K562 (cell line): ENCODE data around the gene SHC1. TPM values are rescaled to one million over a fixed set of nuclear protein-coding genes. Genes with fewer than 3 reads are reported as not detected.

Experiments used
- BACH1 ChIP-seq: fragments of 200-800 bp; sonication (Bioruptor generic); IDR thresholded peaks from 2 replicates; pipeline ENCODE4 v1.6.1; 2016; ENCODE audit warnings: missing genetic modification characterization, missing compliant biosample characterization
- BMI1 ChIP-seq: fragments of 150-350 bp; IDR thresholded peaks from 2 replicates; pipeline ENCODE4 v1.6.1; 2014; ENCODE audit warnings: low read length
- E2F1 ChIP-seq: sonication (generic); formaldehyde crosslinking; IDR thresholded peaks from 2 replicates; pipeline ENCODE4 v1.8.1; 2023; ENCODE audit warnings: mild to moderate bottlenecking, missing genetic modification reagents, moderate library complexity
- EGR1 ChIP-seq: fragments of 450-650 bp; conservative IDR thresholded peaks from 2 replicates; pipeline ENCODE4 v1.6.1; 2017; ENCODE audit warnings: mild to moderate bottlenecking
- ILK ChIP-seq: fragments of 450-650 bp; IDR thresholded peaks from 2 replicates; pipeline ENCODE4 v1.6.1; 2016; ENCODE audit warnings: missing genetic modification characterization, low read depth, mild to moderate bottlenecking, missing compliant biosample characterization, moderate library complexity, borderline replicate concordance
- JUN ChIP-seq, 2 experiments: sonication (generic) in 1 of 2; formaldehyde crosslinking in 1 of 2; IDR thresholded peaks; 2 replicates each; pipeline versions ENCODE4 v1.6.1 to v1.8.0; 2012 to 2022; ENCODE audit warnings: borderline replicate concordance in 2 of 2, mild to moderate bottlenecking in 2 of 2, improper control_type of control experiment in 1 of 2, low read depth in 1 of 2, low read length in 1 of 2, missing genetic modification reagents in 1 of 2
- KHSRP ChIP-seq: fragments of 450-650 bp; IDR thresholded peaks from 2 replicates; pipeline ENCODE4 v1.6.1; 2017
- NBN ChIP-seq: fragments of 450-650 bp; IDR thresholded peaks from 2 replicates; pipeline ENCODE4 v1.6.1; 2016; ENCODE audit warnings: low read depth, mild to moderate bottlenecking
- PATZ1 ChIP-seq: fragments of 250-450 bp; sonication (Bioruptor Pico); IDR thresholded peaks from 2 replicates; pipeline ENCODE4 v1.5.0; 2020; ENCODE audit warnings: mild to moderate bottlenecking, borderline replicate concordance
- PHB2 ChIP-seq: fragments of 450-650 bp; IDR thresholded peaks from 2 replicates; pipeline ENCODE4 v1.6.1; 2017; ENCODE audit warnings: low read depth
- PRMT5 ChIP-seq: sonication (generic); formaldehyde crosslinking; IDR thresholded peaks from 2 replicates; pipeline ENCODE4 v1.5.0; 2020; ENCODE audit warnings: missing genetic modification reagents
- RUNX1 ChIP-seq: sonication (generic); IDR thresholded peaks from 2 replicates; pipeline ENCODE4 v1.6.1; 2016; ENCODE audit warnings: antibody characterized with exemption, low read depth
- SP2 ChIP-seq: IDR thresholded peaks from 2 replicates; pipeline ENCODE4 v1.6.1; 2011; ENCODE audit warnings: mild to moderate bottlenecking, low read depth, low read length, moderate library complexity; ENCODE audit not compliant: poor library complexity, severe bottlenecking; ENCODE audit errors: extremely low read depth
- TFE3 ChIP-seq: fragments of 450-650 bp; formaldehyde crosslinking; IDR thresholded peaks from 2 replicates; pipeline ENCODE4 v1.4.0; 2020; ENCODE audit warnings: mild to moderate bottlenecking, mixed read lengths
- THRB ChIP-seq: fragments of 450-650 bp; formaldehyde crosslinking; conservative IDR thresholded peaks from 2 replicates; pipeline ENCODE4 v1.4.0; 2022; ENCODE audit warnings: mild to moderate bottlenecking, missing genetic modification characterization
- ZBTB34 ChIP-seq: fragments of 250-450 bp; sonication (Bioruptor Pico); IDR thresholded peaks from 2 replicates; pipeline ENCODE4 v1.8.0; 2021; ENCODE audit warnings: mild to moderate bottlenecking, moderate library complexity
- ZNF644 ChIP-seq: fragments of 200-800 bp; sonication (Bioruptor generic); IDR thresholded peaks from 2 replicates; pipeline ENCODE4 v1.6.1; 2016; ENCODE audit warnings: low read depth, missing genetic modification characterization, missing compliant biosample characterization
- ZZZ3 ChIP-seq: fragments of 450-650 bp; IDR thresholded peaks from 2 replicates; pipeline ENCODE4 v1.6.1; 2016; ENCODE audit warnings: antibody characterized with exemption, mild to moderate bottlenecking, moderate library complexity
- polyA plus RNA-seq, 8 experiments: library from polyadenylated mRNA; depleted of rRNA in 4 of 8; stranded (reverse) in 5 of 8; unstranded in 3 of 8; fragments of >200 nt; fragmentation: Nextera tagmentation in 2 of 8; fragmentation: Illumina TruSeq in 1 of 8; extraction: Ambion mirVana in 2 of 8; extraction: Trizol in 1 of 8; gene quantifications; 2 replicates each; pipeline versions ENCODE4 v1.2.1 to v1.2.3, GENCODE V29; 2011 to 2014; ENCODE audit warnings: inconsistent platforms in 1 of 8, missing spikeins in 1 of 8
- total RNA-seq, 7 experiments: library from RNA; depleted of rRNA in 6 of 7; stranded (reverse); fragments of >200 nt in 6 of 7; fragmentation: Illumina TruSeq in 2 of 7; extraction: Trizol in 2 of 7; gene quantifications; 2 replicates each; pipeline versions ENCODE4 v1.2.1 to v1.2.3, GENCODE V29; 2011 to 2021; ENCODE audit warnings: low replicate concordance in 1 of 7
- TF ChIP-seq, protein P1 (sequence below): fragments of 450-650 bp; formaldehyde crosslinking; IDR thresholded peaks from 2 replicates; pipeline ENCODE4 v1.4.0; 2022; ENCODE audit warnings: mild to moderate bottlenecking, moderate library complexity

SHC1 gene
- total and polyA plus RNA-seq, 9 of the 15 experiments (the other 6 are each of a cell fraction or from before 2014, with no cell fraction given): 4.1 to 113 (median 51.9) TPM

GRCh38 chr1:155000726-155001424 lies 30.3 kb upstream of the SHC1 start (continued):
- TF ChIP-seq TFE3 (CRISPR knock-in tag): no peak
- TF ChIP-seq PHB2: no peak
- TF ChIP-seq EGR1: peak; percentile 33; the same call in 1 of the 2 replicates
- TF ChIP-seq RUNX1: no peak
- TF ChIP-seq E2F1: peak; percentile 60; the same call in 1 of the 2 replicates
- no peak for TF ChIP-seq ILK (tag)
- TF ChIP-seq JUN (IDR thresholded peaks at IDR 0.05; ENCODE audit: borderline replicate concordance, low read depth, low read length): peak; percentile 77
- TF ChIP-seq JUN (CRISPR knock-in tag; IDR thresholded peaks at IDR 0.05; ENCODE audit: borderline replicate concordance): peak; percentile 70; the same call in 1 of the 2 replicates
- TF ChIP-seq KHSRP: no peak
- peak; percentile 67 for TF ChIP-seq THRB (CRISPR knock-in tag)
- TF ChIP-seq ZBTB34 (CRISPR knock-in tag): no peak
- no peak for TF ChIP-seq BACH1 (tag)
- no peak for TF ChIP-seq ZNF644 (tag)
- TF ChIP-seq, protein P1, sequence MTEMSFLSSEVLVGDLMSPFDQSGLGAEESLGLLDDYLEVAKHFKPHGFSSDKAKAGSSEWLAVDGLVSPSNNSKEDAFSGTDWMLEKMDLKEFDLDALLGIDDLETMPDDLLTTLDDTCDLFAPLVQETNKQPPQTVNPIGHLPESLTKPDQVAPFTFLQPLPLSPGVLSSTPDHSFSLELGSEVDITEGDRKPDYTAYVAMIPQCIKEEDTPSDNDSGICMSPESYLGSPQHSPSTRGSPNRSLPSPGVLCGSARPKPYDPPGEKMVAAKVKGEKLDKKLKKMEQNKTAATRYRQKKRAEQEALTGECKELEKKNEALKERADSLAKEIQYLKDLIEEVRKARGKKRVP (CRISPR knock-in tag): no peak
- no peak for TF ChIP-seq SP2
- TF ChIP-seq BMI1: no peak
- peak; percentile 97 for TF ChIP-seq NBN
- TF ChIP-seq ZZZ3: no peak
- TF ChIP-seq PRMT5: no peak
- peak; percentile 63; the same call in 1 of the 2 replicates for TF ChIP-seq PATZ1 (CRISPR knock-in tag)
